Measurements from ENCODE around the gene MOG. TPM values are rescaled to one million over a fixed set of nuclear protein-coding genes. Genes with fewer than 3 reads are reported as not detected.
"Not testable (repeated sequence)": the region's sequence is repeated elsewhere in the genome, so short reads cannot be mapped to it uniquely, and the experiment has no call there.

Gene MOG
- total RNA-seq, 2 experiments from 2014 or later = not detected

- no peak overlapping the region for H3K27ac ChIP-seq (ENCODE audit: low read depth in 1 of 2, low read length in 2 of 2)
- H3K36me3 ChIP-seq (ENCODE audit: insufficient read depth, low read length) = no peaks in the 10 kb centered on the region
- no peak overlapping the region for H3K27ac Mint-ChIP-seq
- intact Hi-C loops (cut with DNase I, micrococcal nuclease) = no loop called here
- H3K4me3 Mint-ChIP-seq = no peak overlapping the region
- no peak for DNase-seq
- no peak overlapping the region for H3K4me3 ChIP-seq (ENCODE audit: low read length)
- peaks cover 0 to 14% of the 10 kb centered on the region in 2 experiments for H3K27me3 ChIP-seq (ENCODE audit: control insufficient read depth in 1 of 2, insufficient read depth in 2 of 2, low read length in 2 of 2)
- no peak for TF ChIP-seq CTCF (IDR thresholded peaks at IDR 0.05)
- no peaks in the 10 kb centered on the region for H3K9me3 Mint-ChIP-seq
- no peaks in the 10 kb centered on the region for H3K9me3 ChIP-seq (ENCODE audit: control insufficient read depth in 1 of 2, insufficient read depth in 1 of 2, low read length in 2 of 2)
- H3K4me1 ChIP-seq (ENCODE audit: insufficient read depth, low read length) = peaks cover 4% of the 10 kb centered on the region
- H3K36me3 Mint-ChIP-seq (ENCODE audit: low read depth) = no peaks in the 10 kb centered on the region
- POLR2A ChIA-PET = no interaction called here
- peaks cover 6% of the 10 kb centered on the region for H3K4me1 Mint-ChIP-seq (ENCODE audit: low read depth)
- ATAC-seq (ENCODE audit: poor library complexity) = no peak
- peaks cover 33% of the 10 kb centered on the region for H3K27me3 Mint-ChIP-seq
- CTCF ChIA-PET = no interaction called here
Observed at GRCh38 chr6:29655658-29656057, 1.2 kb upstream of the MOG start.

- no peaks in the 10 kb centered on the region for H3K36me3 ChIP-seq (ENCODE audit: insufficient read depth, low read length)
- H3K27me3 ChIP-seq (ENCODE audit: control insufficient read depth in 1 of 2, insufficient read depth in 2 of 2, low read length in 2 of 2) = peaks cover 0 to 17% of the 10 kb centered on the region in 2 experiments
- ATAC-seq (ENCODE audit: poor library complexity) = no peak
- Mint-ChIP-seq H3K4me1 (ENCODE audit: low read depth) (peaks cover 6% of the 10 kb centered on the region), H3K4me3 (no peak overlapping the region), H3K27me3 (peaks cover 38% of the 10 kb centered on the region), H3K9me3 (no peaks in the 10 kb centered on the region), H3K27ac (no peak overlapping the region), H3K36me3 (ENCODE audit: low read depth) (no peaks in the 10 kb centered on the region)
- POLR2A ChIA-PET = no interaction called here
- intact Hi-C loops (cut with DNase I, micrococcal nuclease) = no loop called here
- CTCF ChIA-PET = no interaction called here
- H3K27ac ChIP-seq (ENCODE audit: low read depth in 1 of 2, low read length in 2 of 2) = no peak overlapping the region
- no peak for TF ChIP-seq CTCF (IDR thresholded peaks at IDR 0.05)
- DNase-seq = no peak
- no peaks in the 10 kb centered on the region for H3K9me3 ChIP-seq (ENCODE audit: control insufficient read depth in 1 of 2, insufficient read depth in 1 of 2, low read length in 2 of 2)
- no peak overlapping the region for H3K4me3 ChIP-seq (ENCODE audit: low read length)
- peaks cover 4% of the 10 kb centered on the region for H3K4me1 ChIP-seq (ENCODE audit: insufficient read depth, low read length)
Observed at GRCh38 chr6:29656157-29656556, 735 bp upstream of the MOG start.

- no peak for DNase-seq
- H3K36me3 Mint-ChIP-seq (ENCODE audit: low read depth) = no peaks in the 10 kb centered on the region
- ChIA-PET POLR2A (no interaction called here), CTCF (interaction anchor here (0.8 kb wide), 1 partner anchor 11 kb away, joined by 4 read pairs; no protein-coding TSS in a partner anchor)
- Histone ChIP-seq H3K36me3 (ENCODE audit: insufficient read depth, low read length) (no peaks in the 10 kb centered on the region), H3K27me3 (ENCODE audit: control insufficient read depth in 1 of 2, insufficient read depth in 2 of 2, low read length in 2 of 2) (peaks cover 9 to 19% of the 10 kb centered on the region in 2 experiments), H3K9me3 (ENCODE audit: control insufficient read depth in 1 of 2, insufficient read depth in 1 of 2, low read length in 2 of 2) (no peaks in the 10 kb centered on the region), H3K4me1 (ENCODE audit: insufficient read depth, low read length) (no peaks in the 10 kb centered on the region), H3K4me3 (ENCODE audit: low read length) (no peak overlapping the region), H3K27ac (ENCODE audit: low read depth in 1 of 2, low read length in 2 of 2) (no peak overlapping the region)
- H3K27me3 Mint-ChIP-seq = peaks cover 60% of the 10 kb centered on the region
- intact Hi-C loops (cut with DNase I, micrococcal nuclease) = no loop called here
- no peak overlapping the region for H3K4me3 Mint-ChIP-seq
- ATAC-seq (ENCODE audit: poor library complexity) = no peak
- H3K27ac Mint-ChIP-seq = no peak overlapping the region
- H3K9me3 Mint-ChIP-seq = no peaks in the 10 kb centered on the region
- TF ChIP-seq CTCF (IDR thresholded peaks at IDR 0.05) = no peak
- H3K4me1 Mint-ChIP-seq (ENCODE audit: low read depth) = no peaks in the 10 kb centered on the region
Observed at GRCh38 chr6:29661071-29661470, 4.2 kb downstream of the MOG start.

- ChIA-PET POLR2A (interaction anchor here (1.0 kb wide), 1 partner anchor 8 kb away, joined by 5 read pairs; no protein-coding TSS in a partner anchor), CTCF (interaction anchor here (0.7 to 0.8 kb wide), 2 partner anchors 12 to 14 kb away, joined by 4 read pairs; no protein-coding TSS in a partner anchor)
- intact Hi-C loops (cut with DNase I, micrococcal nuclease); H3K27ac Mint-ChIP-seq; H3K36me3 ChIP-seq (ENCODE audit: insufficient read depth, low read length); ATAC-seq (ENCODE audit: poor library complexity); H3K4me1 Mint-ChIP-seq (ENCODE audit: low read depth); H3K27ac ChIP-seq (ENCODE audit: low read depth in 1 of 2, low read length in 2 of 2); H3K36me3 Mint-ChIP-seq (ENCODE audit: low read depth); H3K4me3 Mint-ChIP-seq; DNase-seq; H3K4me1 ChIP-seq (ENCODE audit: insufficient read depth, low read length); H3K9me3 Mint-ChIP-seq; H3K4me3 ChIP-seq (ENCODE audit: low read length); H3K9me3 ChIP-seq (ENCODE audit: control insufficient read depth in 1 of 2, insufficient read depth in 1 of 2, low read length in 2 of 2): not testable (repeated sequence)
- peaks cover 60% of the 10 kb centered on the region for H3K27me3 Mint-ChIP-seq
- peaks cover 9 to 17% of the 10 kb centered on the region in 2 experiments for H3K27me3 ChIP-seq (ENCODE audit: control insufficient read depth in 1 of 2, insufficient read depth in 2 of 2, low read length in 2 of 2)
Observed at GRCh38 chr6:29661502-29662141, 4.7 kb downstream of the MOG start.

All from CD4-positive, alpha-beta T cell (primary cell).